ENCODE data around the gene PSME3. TPM values are rescaled to one million over a fixed set of nuclear protein-coding genes. Genes with fewer than 3 reads are reported as not detected.

Gene PSME3
- total and polyA plus RNA-seq, 2 of the 13 experiments (the other 11 are each of a cell fraction or from before 2014, with no cell fraction given) = 66.3 to 135 TPM

GRCh38 chr17:42857389-42857788, 24.2 kb downstream of the PSME3 start:
- H3K36me3 ChIP-seq (replicated peaks in 1 of 2; ENCODE audit: control insufficient read depth in 1 of 2, insufficient read depth in 2 of 2, low read length in 2 of 2) = no peaks in the 10 kb centered on the region; a peak in 1 of 5 replicates
- peaks cover 10% of the 10 kb centered on the region for H3K79me2 ChIP-seq (ENCODE audit: insufficient read depth, low read length)
- 80% methylated on average over 1 of the region's 1 CpG for WGBS (ENCODE audit: low lambda C conversion rate)
- H2AFZ ChIP-seq (ENCODE audit: low read length) = no peak overlapping the region
- intact Hi-C loops (cut with micrococcal nuclease; ENCODE audit: unreplicated experiment) = no loop called here
- H3K4me1 ChIP-seq (ENCODE audit: insufficient read depth, low read length) = peaks cover 48% of the 10 kb centered on the region
- FAIRE-seq = no peak
- TF ChIP-seq REPIN1 (CRISPR knock-in tag; IDR thresholded peaks at IDR 0.05; ENCODE audit: borderline replicate concordance, low read depth) = no peak
- TF ChIP-seq ZNF451 (CRISPR knock-in tag; IDR thresholded peaks at IDR 0.05) = no peak
- no peak for TF ChIP-seq RARA (CRISPR knock-in tag; IDR thresholded peaks at IDR 0.05)
- TF ChIP-seq SOX6 (IDR thresholded peaks at IDR 0.05) = no peak
- TF ChIP-seq SOX6 (CRISPR knock-in tag; IDR thresholded peaks at IDR 0.05) = no peak
- no peak for TF ChIP-seq ZNF839 (CRISPR knock-in tag; IDR thresholded peaks at IDR 0.05; ENCODE audit: borderline replicate concordance)
- TF ChIP-seq MTF1 (CRISPR knock-in tag; IDR thresholded peaks at IDR 0.05) = no peak
- no peak for TF ChIP-seq RFXANK (CRISPR knock-in tag; IDR thresholded peaks at IDR 0.05)
- no peak for TF ChIP-seq ZNF691 (CRISPR knock-in tag; IDR thresholded peaks at IDR 0.05; ENCODE audit: borderline replicate concordance, low read depth)
- TF ChIP-seq SRF (IDR thresholded peaks at IDR 0.05; ENCODE audit: low read depth, low read length) = no peak
- TF ChIP-seq PRMT3 (CRISPR knock-in tag; IDR thresholded peaks at IDR 0.05; ENCODE audit: borderline replicate concordance, low read depth) = no peak
- TF ChIP-seq ZBTB1 (CRISPR knock-in tag; IDR thresholded peaks at IDR 0.05; ENCODE audit: borderline replicate concordance) = no peak
- no peak for TF ChIP-seq TRAFD1 (CRISPR knock-in tag; IDR thresholded peaks at IDR 0.05; ENCODE audit: borderline replicate concordance)
- ChIA-PET CTCF (ENCODE audit: low intra/inter-chr PET ratio, low total read pairs) (no interaction called here), POLR2A (interaction anchor here (0.8 kb wide), 1 partner anchor 37 kb away, joined by 4 read pairs; no protein-coding TSS in a partner anchor)
- H3K27ac ChIP-seq (ENCODE audit: extremely low read length, insufficient read depth, low read length) = no peak overlapping the region
- no peak overlapping the region for H3K4me2 ChIP-seq (ENCODE audit: low read depth, low read length)
- in situ Hi-C loops (cut with HindIII; ENCODE audit: extremely low pct_ligation_motif_present, low pct_unique_long_range_greater_than_20kb) = no loop called here
- no peak for DNase-seq (ENCODE audit: low spot score)
- no peak overlapping the region for H3K9ac ChIP-seq (ENCODE audit: insufficient read depth, low read depth, low read length)
- no peaks in the 10 kb centered on the region for H3K9me3 ChIP-seq (ENCODE audit: low read length)
- H3K4me3 ChIP-seq (replicated peaks in 1 of 3; ENCODE audit: insufficient read depth in 1 of 3, low read depth in 2 of 3, low read length in 3 of 3) = no peak overlapping the region
- H3K27me3 ChIP-seq (ENCODE audit: control insufficient read depth in 1 of 2, insufficient read depth in 2 of 2, low read length in 2 of 2) = no peaks in the 10 kb centered on the region
- ATAC-seq = no peak
- no peaks in the 10 kb centered on the region for H4K20me1 ChIP-seq (ENCODE audit: insufficient read depth, low read length)
- no TSS peak for BruUV-seq (replicated peaks)

Measured in HepG2 (cell line).